Brain pericyte (primary cell): ENCODE data around the gene RANBP1.

Source experiments
- DNase-seq: peaks from one replicate; pipeline ENCODE4 v3.0.0-alpha.2; 2012; ENCODE audit warnings: low read depth, low spot score

The RANBP1 gene

DNA sequence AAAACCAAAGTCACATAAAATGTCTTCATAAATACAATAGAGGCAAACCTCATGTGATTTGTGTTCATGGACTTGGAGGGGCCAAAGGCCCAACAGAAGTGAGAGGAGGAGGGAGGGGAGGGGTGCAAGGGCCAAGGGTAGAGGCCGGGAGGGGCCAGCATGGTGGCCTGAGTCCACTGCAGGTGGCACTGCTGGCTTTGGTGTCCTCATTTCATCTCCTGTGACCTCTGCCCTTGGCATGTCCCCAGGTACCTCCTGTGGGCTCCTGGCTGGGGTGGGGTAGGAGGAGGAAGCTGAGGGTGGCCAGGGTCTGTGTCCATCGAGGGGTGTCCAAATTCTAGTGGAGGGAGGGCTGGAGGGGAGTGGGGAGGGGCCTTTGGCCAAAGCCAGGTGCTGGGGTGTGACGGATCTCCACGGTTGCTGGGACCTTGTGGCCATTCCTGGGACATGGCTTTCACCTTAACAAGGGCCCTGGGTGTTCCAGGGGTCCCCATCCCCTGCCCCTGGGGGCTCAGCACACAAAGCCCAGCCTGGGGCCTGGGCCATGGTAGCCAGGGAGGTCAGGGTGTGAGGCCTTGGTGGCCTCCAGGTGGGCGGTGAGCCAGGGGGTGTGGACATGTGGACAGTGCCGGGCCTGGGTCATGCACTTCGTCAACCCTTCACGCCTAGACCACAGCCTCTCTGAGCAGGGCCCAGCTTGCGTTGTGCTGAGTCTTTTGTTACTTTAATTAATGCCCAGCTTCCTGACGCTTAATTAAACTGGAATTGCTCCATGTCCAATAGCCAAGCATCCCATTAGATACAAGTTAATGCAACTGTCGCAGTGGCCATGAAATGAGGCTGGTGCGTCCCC, 55.6 kb downstream of the RANBP1 start:
- DNase-seq = no peak

GRCh38 chr22:20172141-20172613, 56.3 kb downstream of the RANBP1 start:
- no peak for DNase-seq

GRCh38 chr22:20173246-20173645, 57.3 kb downstream of the RANBP1 start:
- no peak for DNase-seq

DNA sequence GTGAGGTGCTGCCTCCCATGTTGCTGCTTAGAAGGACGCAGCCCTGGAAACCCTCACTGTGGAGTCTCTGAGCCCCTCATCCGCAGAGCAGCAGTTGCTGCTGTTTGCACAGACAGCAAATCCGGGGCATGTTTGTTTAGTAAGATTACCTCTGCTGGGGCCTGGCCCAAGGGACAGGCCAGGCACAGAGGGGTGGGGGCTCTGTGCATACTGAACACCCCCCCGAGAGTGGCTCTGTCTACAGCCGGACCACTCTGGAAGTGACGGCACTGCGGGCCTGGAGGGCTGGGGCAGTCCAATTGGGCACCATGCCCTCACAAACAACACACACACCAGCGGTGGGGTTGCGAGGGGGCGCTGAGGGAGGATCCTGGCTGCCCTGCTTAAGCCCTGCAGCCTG, 57.9 kb downstream of the RANBP1 start:
- DNase-seq = no peak

- DNase-seq = no peak
These were observed 59.1 kb downstream of the RANBP1 start for GRCh38 chr22:20174785-20175596.

DNA sequence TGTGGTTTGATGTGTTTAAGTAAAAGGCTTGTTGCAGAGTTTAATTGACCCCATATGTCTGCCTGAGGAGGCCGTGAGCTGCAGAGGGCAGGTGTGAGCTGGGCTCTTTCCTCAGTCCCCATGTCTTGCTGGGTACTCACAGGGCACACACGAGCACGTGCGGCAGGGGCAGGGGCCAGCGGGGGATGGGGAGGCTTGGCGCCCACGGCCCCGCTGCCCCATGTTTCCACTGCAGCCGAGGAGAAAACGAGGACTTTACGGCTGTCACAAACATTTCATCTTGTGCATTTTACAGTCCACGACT, 59.6 kb downstream of the RANBP1 start:
- DNase-seq = no peak

DNA sequence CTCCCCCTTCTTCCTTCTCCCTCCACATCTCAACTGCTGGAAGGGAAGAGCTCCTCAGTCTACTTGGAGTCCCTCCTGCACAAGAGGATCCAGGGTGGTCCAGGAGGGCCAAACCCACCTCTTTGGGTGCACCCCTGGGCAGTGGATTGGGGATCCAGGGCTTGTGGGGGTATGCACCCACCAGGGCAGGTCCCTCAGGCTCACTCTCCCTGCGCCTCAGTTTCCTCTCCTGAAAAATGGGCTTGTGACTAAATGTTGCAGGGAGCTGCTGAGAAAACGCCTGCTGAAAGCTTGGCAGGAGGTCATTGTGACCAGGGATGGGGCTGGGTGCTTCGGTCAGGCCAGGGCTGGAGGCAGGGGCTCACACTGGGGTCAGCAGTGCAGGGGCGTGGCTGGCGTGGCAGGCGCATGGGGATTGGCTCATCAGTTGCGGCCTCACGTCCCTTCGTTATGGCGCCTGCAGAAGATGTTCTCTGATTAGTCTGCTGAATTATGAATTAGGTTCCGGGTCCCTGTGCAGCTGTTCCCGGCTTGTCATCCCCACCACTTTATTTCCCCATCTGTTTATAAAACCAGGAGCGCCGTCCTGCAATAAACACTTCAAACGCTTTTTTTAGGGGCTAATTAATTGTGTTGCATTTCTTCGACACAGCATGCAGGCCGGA, 60.6 kb downstream of the RANBP1 start:
- no peak for DNase-seq
